GM18505 (cell line): ENCODE measurements around the gene LTBP1.

Experiments used
- ATAC-seq: cut with Tn5 transposase; IDR thresholded peaks from one replicate; pipeline ENCODE4 v1.9.1; 2021; ENCODE audit not compliant: unreplicated experiment
- POLR2A ChIP-seq: IDR thresholded peaks from 4 replicates; pipeline ENCODE4 v1.6.1; 2011; ENCODE audit warnings: borderline replicate concordance; ENCODE audit not compliant: insufficient read depth, insufficient read length; ENCODE audit errors: extremely low read depth

Gene LTBP1

GRCh38 chr2:32941944-32942690 lies 4.6 kb upstream of the LTBP1 start:
- no peak for ATAC-seq
- TF ChIP-seq POLR2A: no peak

DNA sequence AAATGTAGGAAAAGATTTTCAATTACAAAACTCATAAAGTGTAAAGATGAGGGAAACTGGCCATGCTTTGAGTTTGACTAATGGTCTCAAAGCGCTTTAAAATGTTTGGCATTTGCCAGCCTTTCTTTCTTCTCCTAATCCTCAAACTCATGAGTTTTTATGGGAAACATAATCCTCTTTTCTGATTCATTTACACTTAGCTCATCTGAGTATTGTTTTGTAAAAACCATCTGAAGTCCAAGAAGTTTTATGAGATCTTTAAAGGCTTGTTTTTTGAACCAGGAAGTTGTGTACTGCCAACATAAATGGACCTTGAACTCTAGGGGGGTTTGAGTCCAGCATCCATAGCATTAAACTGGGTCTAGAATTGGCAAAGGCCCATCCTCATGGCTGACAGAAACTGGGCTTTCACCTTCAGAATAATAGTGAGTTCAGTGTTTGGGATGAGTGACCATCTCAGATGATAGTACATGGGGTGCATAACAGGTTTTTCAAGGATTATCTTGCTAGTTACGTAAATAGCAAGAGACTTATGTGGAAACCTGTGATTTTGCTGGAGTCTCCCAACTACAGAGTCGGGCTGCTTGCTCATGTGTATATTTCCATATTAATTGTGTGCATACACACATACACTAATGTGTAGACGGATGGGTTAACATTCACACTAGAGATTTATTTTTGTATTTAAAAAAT lies 3.8 kb upstream of the LTBP1 start:
- TF ChIP-seq POLR2A: no peak

GRCh38 chr2:32945286-32945685 lies 1.5 kb upstream of the LTBP1 start:
- TF ChIP-seq POLR2A: no peak
- ATAC-seq: no peak

More for the DNA sequence above, 3.8 kb upstream of the LTBP1 start:
- ATAC-seq: no peak

DNA sequence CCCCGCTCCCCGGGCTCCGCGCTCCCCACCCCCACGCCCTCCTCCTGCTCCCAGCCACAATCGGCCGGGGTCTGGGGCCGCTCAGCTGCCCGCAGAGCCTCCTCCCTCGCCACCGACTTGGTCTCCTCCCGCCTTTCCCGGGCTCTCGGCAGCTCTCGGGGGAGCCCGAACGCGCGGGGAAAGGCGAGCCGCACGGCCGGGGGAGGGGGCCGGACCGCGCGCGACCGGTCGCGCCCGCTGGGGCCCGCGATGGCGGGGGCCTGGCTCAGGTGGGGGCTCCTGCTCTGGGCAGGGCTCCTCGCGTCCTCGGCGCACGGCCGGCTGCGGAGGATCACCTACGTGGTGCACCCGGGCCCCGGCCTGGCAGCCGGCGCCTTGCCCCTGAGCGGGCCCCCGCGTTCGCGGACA lies 327 bp downstream of the LTBP1 start:
- ATAC-seq: peak; percentile 23
- TF ChIP-seq POLR2A: no peak

- peak; percentile 34 for ATAC-seq
- TF ChIP-seq POLR2A: no peak
Observed at GRCh38 chr2:32947484-32948143, 861 bp downstream of the LTBP1 start.

DNA sequence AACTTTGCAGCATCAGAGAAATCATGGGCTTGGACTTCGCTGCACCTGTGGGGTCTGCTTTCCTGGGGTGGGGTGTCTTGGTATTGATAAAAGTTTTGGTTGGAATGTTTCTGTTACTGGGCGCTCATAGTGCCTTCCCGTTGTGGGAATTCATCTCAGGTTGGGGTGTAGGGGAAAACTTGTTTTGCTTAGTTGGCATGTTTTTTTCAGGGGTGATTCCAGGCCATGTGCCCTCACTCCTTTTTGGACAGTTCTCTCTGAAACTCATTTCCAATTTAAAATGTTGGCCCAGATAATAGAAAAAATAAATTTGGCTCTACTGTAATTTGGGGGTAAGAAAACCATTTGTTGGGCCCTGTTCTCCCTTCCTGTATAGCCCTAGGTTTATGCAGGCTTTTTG lies 1.5 kb downstream of the LTBP1 start:
- TF ChIP-seq POLR2A: no peak
- no peak for ATAC-seq

GRCh38 chr2:32949260-32949659 lies 2.5 kb downstream of the LTBP1 start:
- no peak for ATAC-seq
- no peak for TF ChIP-seq POLR2A

DNA sequence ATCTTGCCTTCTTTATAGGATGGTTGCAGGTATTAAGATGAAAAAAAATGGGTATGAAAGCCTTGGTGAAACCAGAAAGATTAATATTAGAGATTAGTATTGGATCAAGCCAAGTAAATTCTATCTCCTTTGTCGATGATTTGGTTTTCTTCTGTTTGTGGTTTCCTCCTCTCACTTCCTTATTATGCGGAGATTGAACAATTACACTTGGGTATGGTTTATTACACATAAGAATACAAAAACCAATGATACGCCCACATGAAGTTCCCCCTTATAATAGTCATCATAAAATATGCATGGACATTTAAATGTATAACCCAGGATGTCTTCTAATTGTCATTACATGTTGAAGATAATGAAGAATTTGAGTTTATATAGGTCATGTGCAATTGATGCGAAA lies 4.9 kb downstream of the LTBP1 start:
- TF ChIP-seq POLR2A: no peak
- ATAC-seq: no peak

DNA sequence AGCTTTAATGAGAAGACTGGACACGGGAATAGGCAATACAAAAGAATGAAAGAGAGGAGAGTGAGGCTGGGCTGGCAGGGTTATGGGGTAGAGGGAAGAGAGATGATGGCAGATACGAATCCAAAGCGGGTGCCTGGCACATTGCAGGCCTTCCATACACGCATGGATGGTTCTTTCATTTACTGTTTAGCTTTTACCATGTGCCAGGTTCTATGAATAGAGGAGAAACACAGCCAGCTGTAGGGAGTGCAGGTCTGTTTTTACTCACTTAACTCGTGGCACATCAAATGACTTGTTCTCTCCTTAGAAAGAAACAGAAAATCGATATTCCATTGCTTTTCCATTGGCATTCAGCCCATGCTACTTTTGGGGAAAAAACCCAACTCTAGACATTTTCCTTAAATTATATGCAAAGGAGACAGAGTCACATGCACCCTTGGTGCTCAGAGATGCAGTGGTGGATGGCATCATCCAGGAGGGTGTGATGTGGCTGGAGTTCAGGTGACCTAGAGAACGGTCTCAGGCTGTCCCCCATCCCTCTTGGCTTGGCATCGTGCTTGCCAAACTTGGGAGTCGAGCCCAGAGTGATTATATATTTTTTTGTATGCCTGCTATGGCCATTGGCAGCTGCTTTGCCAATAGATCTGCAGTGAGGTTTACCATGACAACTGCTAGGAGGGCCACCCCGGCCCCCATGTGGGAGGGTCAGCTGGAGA lies 6.2 kb downstream of the LTBP1 start:
- TF ChIP-seq POLR2A: no peak
- no peak for ATAC-seq

GRCh38 chr2:32954206-32954605 lies 7.5 kb downstream of the LTBP1 start:
- TF ChIP-seq POLR2A: no peak
- ATAC-seq: no peak

- no peak for ATAC-seq
Observed at GRCh38 chr2:32958821-32959220, 12.1 kb downstream of the LTBP1 start.

DNA sequence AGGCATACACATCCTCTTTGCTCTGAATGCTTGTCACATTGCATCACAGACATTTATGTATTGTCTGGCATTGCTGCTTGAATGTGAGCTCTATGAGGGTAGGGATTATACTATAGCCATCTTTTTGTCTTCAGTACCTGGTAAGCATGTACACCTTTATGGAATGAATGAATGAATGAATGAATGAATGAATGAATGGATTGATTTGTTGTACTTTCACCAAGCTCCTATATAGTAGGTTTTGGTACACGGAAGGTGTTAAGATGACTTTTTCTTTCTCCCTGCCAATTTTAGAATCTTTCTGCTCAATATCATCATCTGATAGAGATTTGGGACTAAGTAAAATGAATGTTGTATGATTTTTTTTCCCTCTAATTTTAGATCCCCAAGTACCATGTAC lies 13.5 kb downstream of the LTBP1 start:
- TF ChIP-seq POLR2A: no peak
- ATAC-seq: no peak

More at GRCh38 chr2:32958821-32959220, 12.1 kb downstream of the LTBP1 start:
- TF ChIP-seq POLR2A: no peak
